Naive thymus-derived CD8-positive, alpha-beta T cell (primary cell): ENCODE data around the gene ZNF318. TPM values are rescaled to one million over a fixed set of nuclear protein-coding genes. Genes with fewer than 3 reads are reported as not detected.
A peak's percentile ranks its signal among the peaks of the same experiment; 100 is the strongest.
"Not testable (repeated sequence)": the region's sequence is repeated elsewhere in the genome, so short reads cannot be mapped to it uniquely, and the experiment has no call there.

Source experiments
- ATAC-seq, 2 donors: fragments of 150-1000 bp; cut with Tn5 transposase in 1 of 2; sonication (Bioruptor Pico), chemical (Tn5 transposase) in 1 of 2; 1 replicate in 1 of 2; 2 replicates in 1 of 2; pipeline ENCODE4 v1.10.0; 2021; ENCODE audit warnings: mild to moderate bottlenecking in 2 of 2, moderate library complexity in 2 of 2
- POLR2A ChIA-PET: fragments of 350-600 bp; sonication (Branson Sonifier 250); formaldehyde crosslinking; loops from one replicate; lab custom pipeline; 2021; ENCODE audit warnings: antibody characterized with exemption; lab: Charles Lee
- DNase-seq, 10 donors: peaks; one replicate each; pipeline versions ENCODE4 v3.0.0 to v3.0.0-alpha.2; 2020 to 2022
- H3K27ac Mint-ChIP-seq, 10 donors: one replicate each; pipeline ENCODE4 v1.8.0; 2020 to 2022; ENCODE audit warnings: mild to moderate bottlenecking in 10 of 10, mixed read lengths in 10 of 10, moderate library complexity in 4 of 10, inconsistent platforms in 1 of 10
- H3K27me3 Mint-ChIP-seq, 5 donors: one replicate each; pipeline ENCODE4 v1.8.0; 2021 to 2022; ENCODE audit warnings: mixed read lengths in 5 of 5
- H3K36me3 Mint-ChIP-seq, 3 donors: one replicate each; pipeline ENCODE4 v1.8.0; 2020 to 2022; ENCODE audit warnings: mixed read lengths in 3 of 3, mild to moderate bottlenecking in 2 of 3, inconsistent platforms in 1 of 3
- H3K4me1 Mint-ChIP-seq, 4 donors: one replicate each; pipeline ENCODE4 v1.8.0; 2021 to 2022; ENCODE audit warnings: mixed read lengths in 4 of 4
- H3K4me3 Mint-ChIP-seq, 10 donors: one replicate each; pipeline ENCODE4 v1.8.0; 2020 to 2022; ENCODE audit warnings: mild to moderate bottlenecking in 10 of 10, mixed read lengths in 10 of 10, moderate library complexity in 6 of 10, inconsistent platforms in 1 of 10
- H3K9me3 Mint-ChIP-seq, 9 donors: one replicate each; pipeline ENCODE4 v1.8.0; 2020 to 2022; ENCODE audit warnings: mixed read lengths in 9 of 9, mild to moderate bottlenecking in 3 of 9, inconsistent platforms in 1 of 9, moderate library complexity in 1 of 9
- polyA plus RNA-seq, 3 donors: library from polyadenylated mRNA; unstranded; fragments of 300-500 nt; fragmentation: Illumina TruSeq; gene quantifications; one replicate each; pipeline ENCODE4 v1.2.3, GENCODE V29; 2021
- total RNA-seq, 8 experiments: library from RNA in 2 of 8; stranded (reverse) in 2 of 8; gene quantifications; one replicate each; pipeline ENCODE4 v1.2.3 and lab custom pipeline; 2021 to 2026

ZNF318 gene
- total RNA-seq (10 to 100 TPM; 34.4 to 35.0 TPM), polyA plus RNA-seq (1 to 10 TPM; 3.4 to 7.0 (median 5.7) TPM), total RNA-seq (lab: John Stamatoyannopoulos, UW) (20.1 to 62.2 (median 44.3) reads per million in 6 experiments)

DNA sequence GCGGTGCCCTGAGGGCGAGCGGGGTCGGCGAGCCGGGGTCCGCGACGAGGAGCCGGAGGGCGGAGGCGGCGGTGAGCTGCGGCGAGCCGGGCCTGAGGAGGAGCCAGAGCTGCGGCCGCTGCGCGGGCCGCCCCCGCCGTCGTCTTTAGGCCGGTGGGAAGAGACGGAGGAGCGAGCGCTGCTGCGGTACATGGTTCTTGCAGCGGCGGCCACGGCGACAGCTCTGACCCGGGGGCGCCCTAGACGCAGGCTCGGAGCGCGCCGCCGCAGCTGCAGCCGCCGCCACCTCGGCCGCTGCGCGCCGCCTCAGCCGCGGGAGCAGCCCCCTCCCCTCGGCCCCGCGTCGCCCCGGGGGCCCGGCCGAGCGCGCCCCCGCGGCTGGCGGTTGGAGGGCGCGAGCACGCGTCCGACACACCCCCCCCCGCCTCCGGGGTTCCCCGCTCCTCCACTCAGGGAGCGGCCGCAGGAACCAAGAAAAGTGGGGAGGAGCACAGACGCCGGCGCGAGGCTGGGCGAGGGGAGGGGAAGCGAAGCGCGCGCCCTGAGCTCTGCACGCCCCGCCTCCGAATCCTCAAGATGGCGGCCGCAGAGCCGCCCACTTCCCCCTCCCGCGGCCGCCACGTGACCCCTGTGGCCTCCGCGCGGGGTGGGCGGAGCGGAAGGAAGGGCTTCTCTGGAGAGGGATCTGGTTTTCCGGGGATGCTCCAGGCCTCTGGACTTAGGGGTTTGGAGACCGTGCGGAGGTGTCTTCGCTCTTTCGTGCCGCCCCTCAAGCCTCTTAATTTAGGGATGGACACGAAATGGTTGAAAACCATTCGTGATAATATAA lies at the start of gene ZNF318:
ZNF318 (minus strand) TSS at position 474 of the 829 bp plus-strand sequence; CDS start at position 192, 282 bp downstream.
- ATAC-seq (peak; percentile 91 to 95), DNase-seq (peak; percentile 89 to 96 (median 92))
- H3K4me1 Mint-ChIP-seq = peaks cover 23 to 72% (median 49%) of the 10 kb centered on the region in 4 donors
- peaks cover 3 to 9% (median 6%) of the 10 kb centered on the region in 3 donors for H3K36me3 Mint-ChIP-seq
- H3K27me3 Mint-ChIP-seq = no peaks in the 10 kb centered on the region
- POLR2A ChIA-PET = interaction anchor here (0.5 to 8.0 kb wide), 24 partner anchors 8 to 916 kb away, joined by 3 to 146 read pairs (median 4); partner anchors contain the start of genes ABCC10, CNPY3, CRIP3 and CUL9
- H3K27ac Mint-ChIP-seq = peak within 1 kb of the TSS; percentile 92 to 98 (median 97)
- H3K4me3 Mint-ChIP-seq = peak within 1 kb of the TSS; percentile 51 to 96 (median 93)
- H3K9me3 Mint-ChIP-seq = no peaks in the 10 kb centered on the region

- no peak overlapping the region for H3K27ac Mint-ChIP-seq
- no peaks in the 10 kb centered on the region for H3K4me1 Mint-ChIP-seq
- H3K36me3 Mint-ChIP-seq = no peaks in the 10 kb centered on the region
- H3K9me3 Mint-ChIP-seq = peaks cover 0 to 5% (median 0%) of the 10 kb centered on the region in 9 donors
- H3K27me3 Mint-ChIP-seq = peaks cover 0 to 8% (median 2%) of the 10 kb centered on the region in 5 donors
- ATAC-seq (no peak), DNase-seq (no peak)
- H3K4me3 Mint-ChIP-seq = no peak overlapping the region
- POLR2A ChIA-PET = interaction anchor here (1.9 kb wide), 1 partner anchor 10 kb away, joined by 11 read pairs; the partner anchor contains the start of gene ABCC10
These were observed 47.5 kb upstream of the ZNF318 start for GRCh38 chr6:43416935-43417334.

GRCh38 chr6:43415275-43415674 lies 45.8 kb upstream of the ZNF318 start:
- DNase-seq, ATAC-seq, H3K4me3 Mint-ChIP-seq, H3K36me3 Mint-ChIP-seq, H3K27ac Mint-ChIP-seq, H3K4me1 Mint-ChIP-seq, H3K9me3 Mint-ChIP-seq: not testable (repeated sequence)
- peaks cover 0 to 12% (median 2%) of the 10 kb centered on the region in 5 donors for H3K27me3 Mint-ChIP-seq
- POLR2A ChIA-PET = interaction anchor here (0.6 to 1.9 kb wide), 3 partner anchors 12 to 752 kb away, joined by 3 to 11 read pairs (median 3); partner anchors contain the start of gene ABCC10

GRCh38 chr6:43413002-43413401 lies 43.6 kb upstream of the ZNF318 start:
- H3K4me3 Mint-ChIP-seq = no peak overlapping the region
- POLR2A ChIA-PET = no interaction called here
- H3K27me3 Mint-ChIP-seq = peaks cover 3 to 18% (median 5%) of the 10 kb centered on the region in 5 donors
- ATAC-seq (no peak), DNase-seq (no peak)
- H3K9me3 Mint-ChIP-seq = no peaks in the 10 kb centered on the region
- H3K27ac Mint-ChIP-seq = no peak overlapping the region
- H3K4me1 Mint-ChIP-seq = no peaks in the 10 kb centered on the region
- no peaks in the 10 kb centered on the region for H3K36me3 Mint-ChIP-seq

DNA sequence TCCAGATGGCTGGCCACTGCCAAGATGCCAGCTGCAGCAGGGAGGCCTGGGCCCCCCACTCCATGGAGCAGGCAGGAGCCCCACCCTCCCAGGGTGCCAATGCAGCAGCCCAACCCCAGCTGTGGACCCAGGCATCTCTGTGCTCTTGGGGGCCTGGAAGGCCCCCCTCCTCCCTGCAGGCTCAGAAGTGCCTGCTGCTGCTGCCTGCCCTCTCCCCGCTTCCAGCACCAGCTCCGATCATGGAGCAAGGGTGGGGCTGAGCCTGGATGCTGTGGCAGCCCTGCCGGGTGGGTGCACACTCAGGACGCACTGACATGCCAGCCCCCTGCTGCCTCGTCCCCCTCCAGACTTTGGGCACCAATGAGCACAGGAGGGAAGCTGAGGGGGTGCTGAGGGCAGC lies 43.1 kb upstream of the ZNF318 start:
- H3K36me3 Mint-ChIP-seq = no peaks in the 10 kb centered on the region
- no peak for DNase-seq
- H3K27ac Mint-ChIP-seq = no peak overlapping the region
- peaks cover 4 to 18% (median 8%) of the 10 kb centered on the region in 5 donors for H3K27me3 Mint-ChIP-seq
- POLR2A ChIA-PET = no interaction called here
- H3K9me3 Mint-ChIP-seq = no peaks in the 10 kb centered on the region
- ATAC-seq = no peak
- H3K4me1 Mint-ChIP-seq = no peaks in the 10 kb centered on the region
- H3K4me3 Mint-ChIP-seq = no peak overlapping the region

- H3K4me3 Mint-ChIP-seq, DNase-seq, POLR2A ChIA-PET, H3K27ac Mint-ChIP-seq, H3K36me3 Mint-ChIP-seq, H3K9me3 Mint-ChIP-seq, H3K4me1 Mint-ChIP-seq, ATAC-seq: not testable (repeated sequence)
- H3K27me3 Mint-ChIP-seq = peaks cover 8 to 23% (median 13%) of the 10 kb centered on the region in 5 donors
These were observed 41.3 kb upstream of the ZNF318 start for GRCh38 chr6:43410776-43411175.

- Mint-ChIP-seq H3K36me3 (peaks cover 0 to 8% (median 0%) of the 10 kb centered on the region in 3 donors), H3K27me3 (peaks cover 8 to 36% (median 23%) of the 10 kb centered on the region in 5 donors), H3K4me1 (no peaks in the 10 kb centered on the region), H3K9me3 (no peaks in the 10 kb centered on the region), H3K27ac (no peak overlapping the region), H3K4me3 (no peak overlapping the region)
- POLR2A ChIA-PET = interaction anchor here (0.7 kb wide), 2 partner anchors 132 to 474 kb away, joined by 3 to 4 read pairs; no protein-coding TSS in a partner anchor
- no peak for DNase-seq
- no peak for ATAC-seq
These were observed 38.8 kb upstream of the ZNF318 start for GRCh38 chr6:43408259-43408658.

DNA sequence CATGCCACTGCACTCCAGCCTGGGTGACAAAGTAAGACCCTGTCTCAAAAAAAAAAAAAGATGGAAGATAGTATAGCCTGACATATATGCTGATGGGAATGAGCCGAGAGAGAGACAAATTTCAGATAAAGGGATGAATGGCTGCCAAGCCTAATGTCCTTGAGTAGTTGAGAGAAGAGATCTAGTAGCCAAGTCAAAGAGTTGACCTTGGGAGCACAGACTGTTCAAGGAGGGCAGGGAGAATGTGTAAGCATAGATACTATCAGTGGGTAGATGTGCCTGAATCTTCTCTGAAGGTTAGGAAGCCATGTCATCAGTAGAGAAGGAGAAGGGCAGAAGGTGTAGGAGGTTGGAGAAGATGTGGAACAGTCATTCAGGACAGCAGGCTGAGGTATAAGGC lies 37.8 kb upstream of the ZNF318 start:
- Mint-ChIP-seq H3K4me3 (no peak overlapping the region), H3K36me3 (peaks cover 0 to 8% (median 0%) of the 10 kb centered on the region in 3 donors), H3K4me1 (no peaks in the 10 kb centered on the region), H3K27me3 (peaks cover 8 to 38% (median 23%) of the 10 kb centered on the region in 5 donors), H3K9me3 (no peaks in the 10 kb centered on the region), H3K27ac (no peak overlapping the region)
- ATAC-seq = no peak
- no peak for DNase-seq
- POLR2A ChIA-PET = interaction anchor here (0.7 kb wide), 1 partner anchor 131 kb away, joined by 4 read pairs; no protein-coding TSS in a partner anchor

GRCh38 chr6:43405354-43405753 lies 35.9 kb upstream of the ZNF318 start:
- H3K4me3 Mint-ChIP-seq = no peak overlapping the region
- POLR2A ChIA-PET = no interaction called here
- peaks cover 8 to 40% (median 23%) of the 10 kb centered on the region in 5 donors for H3K27me3 Mint-ChIP-seq
- DNase-seq = no peak
- H3K36me3 Mint-ChIP-seq = peaks cover 0 to 8% (median 0%) of the 10 kb centered on the region in 3 donors
- no peak overlapping the region for H3K27ac Mint-ChIP-seq
- no peaks in the 10 kb centered on the region for H3K4me1 Mint-ChIP-seq
- no peak for ATAC-seq
- no peaks in the 10 kb centered on the region for H3K9me3 Mint-ChIP-seq

GRCh38 chr6:43402820-43403219 lies 33.4 kb upstream of the ZNF318 start:
- POLR2A ChIA-PET = no interaction called here
- peaks cover 4 to 34% (median 18%) of the 10 kb centered on the region in 5 donors for H3K27me3 Mint-ChIP-seq
- DNase-seq (no peak), ATAC-seq (no peak)
- H3K36me3 Mint-ChIP-seq = peaks cover 0 to 8% (median 0%) of the 10 kb centered on the region in 3 donors
- peaks cover 0 to 3% (median under 1%) of the 10 kb centered on the region in 4 donors for H3K4me1 Mint-ChIP-seq
- H3K9me3 Mint-ChIP-seq = no peaks in the 10 kb centered on the region
- H3K27ac Mint-ChIP-seq = no peak overlapping the region
- H3K4me3 Mint-ChIP-seq = no peak overlapping the region

GRCh38 chr6:43401730-43402129 lies 32.3 kb upstream of the ZNF318 start:
- no peaks in the 10 kb centered on the region for H3K9me3 Mint-ChIP-seq
- no peak overlapping the region for H3K27ac Mint-ChIP-seq
- ATAC-seq (no peak), DNase-seq (no peak)
- peaks cover 0 to 27% (median 11%) of the 10 kb centered on the region in 5 donors for H3K27me3 Mint-ChIP-seq
- POLR2A ChIA-PET = interaction anchor here (0.8 kb wide), 1 partner anchor 32 kb away, joined by 3 read pairs; the partner anchor contains the start of gene ZNF318
- peaks cover 0 to 9% (median 3%) of the 10 kb centered on the region in 4 donors for H3K4me1 Mint-ChIP-seq
- H3K4me3 Mint-ChIP-seq = no peak overlapping the region
- H3K36me3 Mint-ChIP-seq = peaks cover 0 to 7% (median 0%) of the 10 kb centered on the region in 3 donors

- DNase-seq (no peak), ATAC-seq (no peak)
- Mint-ChIP-seq H3K36me3 (no peaks in the 10 kb centered on the region), H3K27ac (peak overlapping the region in 1 of 10 donors; percentile 42), H3K4me1 (peaks cover 0 to 9% (median 6%) of the 10 kb centered on the region in 4 donors), H3K27me3 (peaks cover 0 to 21% (median 7%) of the 10 kb centered on the region in 5 donors), H3K4me3 (no peak overlapping the region), H3K9me3 (no peaks in the 10 kb centered on the region)
- POLR2A ChIA-PET = no interaction called here
These were observed 30.6 kb upstream of the ZNF318 start for GRCh38 chr6:43399932-43400487.
